ENCODE measurements around the gene EID2. TPM values are rescaled to one million over a fixed set of nuclear protein-coding genes. Genes with fewer than 3 reads are reported as not detected.
A peak's percentile ranks its signal among the peaks of the same experiment; 100 is the strongest.

The EID2 gene
- total and polyA plus RNA-seq, 2 donors from 2014 or later, result 12.0 to 17.0 TPM

GRCh38 chr19:39506944-39507714, 32.8 kb downstream of the EID2 start:
- no peaks in the 10 kb centered on the region for H3K27me3 ChIP-seq (ENCODE audit: control insufficient read depth, insufficient read depth, low read length)
- no peak overlapping the region for H3K9ac ChIP-seq (ENCODE audit: low read length in 3 of 3)
- H3K4me3 ChIP-seq (ENCODE audit: low read length in 3 of 3), result peak overlapping the region in 1 of 3 donors; percentile 41
- peaks cover 0 to 4% (median 0%) of the 10 kb centered on the region in 3 donors for H3K4me1 ChIP-seq (ENCODE audit: control insufficient read depth in 2 of 3, insufficient read depth in 2 of 3, low read depth in 1 of 3, low read length in 3 of 3)
- FAIRE-seq (no peak), DNase-seq (peak in 4 of 5 donors; percentile 78 to 88 (median 84))
- intact Hi-C loops (cut with DNase I), result no loop called here
- H3K36me3 ChIP-seq (ENCODE audit: control insufficient read depth in 2 of 3, insufficient read depth in 3 of 3, low read length in 3 of 3), result no peaks in the 10 kb centered on the region
- TF ChIP-seq CTCF (IDR thresholded peaks at IDR 0.05; ENCODE audit: borderline replicate concordance, extremely low read depth, insufficient read depth), result no peak
- no peaks in the 10 kb centered on the region for H3K9me3 ChIP-seq (ENCODE audit: control insufficient read depth in 2 of 3, insufficient read depth in 1 of 3, low read length in 3 of 3)
- no peak overlapping the region for H3K27ac ChIP-seq (ENCODE audit: low read depth in 2 of 2, low read length in 2 of 2)

- Histone ChIP-seq H3K9me3 (ENCODE audit: control insufficient read depth in 2 of 3, insufficient read depth in 1 of 3, low read length in 3 of 3) (no peaks in the 10 kb centered on the region), H3K9ac (ENCODE audit: low read length in 3 of 3) (no peak overlapping the region), H3K27ac (ENCODE audit: low read depth in 2 of 2, low read length in 2 of 2) (no peak overlapping the region), H3K27me3 (ENCODE audit: control insufficient read depth, insufficient read depth, low read length) (no peaks in the 10 kb centered on the region), H3K4me1 (ENCODE audit: control insufficient read depth in 2 of 3, insufficient read depth in 2 of 3, low read depth in 1 of 3, low read length in 3 of 3) (peaks cover 0 to 4% (median 0%) of the 10 kb centered on the region in 3 donors), H3K36me3 (ENCODE audit: control insufficient read depth in 2 of 3, insufficient read depth in 3 of 3, low read length in 3 of 3) (no peaks in the 10 kb centered on the region), H3K4me3 (ENCODE audit: low read length in 3 of 3) (no peak overlapping the region)
- no peak for FAIRE-seq
- no peak for DNase-seq
- intact Hi-C loops (cut with DNase I), result no loop called here
- no peak for TF ChIP-seq CTCF (IDR thresholded peaks at IDR 0.05; ENCODE audit: borderline replicate concordance, extremely low read depth, insufficient read depth)
Measured at GRCh38 chr19:39506598-39506943, 33.4 kb downstream of the EID2 start.

GRCh38 chr19:39502640-39503417, 37.1 kb downstream of the EID2 start:
- Histone ChIP-seq H3K4me3 (ENCODE audit: low read length in 3 of 3) (no peak overlapping the region), H3K27ac (ENCODE audit: low read depth in 2 of 2, low read length in 2 of 2) (no peak overlapping the region), H3K9ac (ENCODE audit: low read length in 3 of 3) (no peak overlapping the region), H3K27me3 (ENCODE audit: control insufficient read depth, insufficient read depth, low read length) (peaks cover 21% of the 10 kb centered on the region), H3K4me1 (ENCODE audit: control insufficient read depth in 2 of 3, insufficient read depth in 2 of 3, low read depth in 1 of 3, low read length in 3 of 3) (peaks cover 0 to 7% (median 4%) of the 10 kb centered on the region in 3 donors), H3K36me3 (ENCODE audit: control insufficient read depth in 2 of 3, insufficient read depth in 3 of 3, low read length in 3 of 3) (no peaks in the 10 kb centered on the region), H3K9me3 (ENCODE audit: control insufficient read depth in 2 of 3, insufficient read depth in 1 of 3, low read length in 3 of 3) (no peaks in the 10 kb centered on the region)
- intact Hi-C loops (cut with DNase I), result no loop called here
- no peak for FAIRE-seq
- DNase-seq, result peak; percentile 68 to 87 (median 81)
- peak; percentile 70 for TF ChIP-seq CTCF (IDR thresholded peaks at IDR 0.05; ENCODE audit: borderline replicate concordance, extremely low read depth, insufficient read depth)
